Skeletal muscle tissue (tissue), 4 donors: ENCODE data around the gene MAPK8IP2. TPM values are rescaled to one million over a fixed set of nuclear protein-coding genes. Genes with fewer than 3 reads are reported as not detected.

Source experiments
- H3K27ac ChIP-seq: one replicate; pipeline ENCODE4 v1.7.0; 2013; ENCODE audit warnings: mild to moderate bottlenecking, low read depth, low read length, inconsistent platforms
- H3K27me3 ChIP-seq, 3 donors: one replicate each; pipeline ENCODE4 v1.7.0; 2013; ENCODE audit warnings: low read length in 3 of 3; ENCODE audit not compliant: control insufficient read depth in 3 of 3, insufficient read depth in 3 of 3
- H3K36me3 ChIP-seq, 3 donors: one replicate each; pipeline ENCODE4 v1.7.0; 2013; ENCODE audit warnings: low read length in 3 of 3; ENCODE audit not compliant: control insufficient read depth in 3 of 3, insufficient read depth in 3 of 3
- H3K4me1 ChIP-seq, 3 donors: one replicate each; pipeline ENCODE4 v1.7.0; 2013; ENCODE audit warnings: low read length in 3 of 3, mild to moderate bottlenecking in 3 of 3; ENCODE audit not compliant: control insufficient read depth in 3 of 3, insufficient read depth in 3 of 3
- H3K4me3 ChIP-seq, 3 donors: one replicate each; pipeline ENCODE4 v1.7.0; 2013; ENCODE audit warnings: low read length in 3 of 3
- H3K9ac ChIP-seq, 3 donors: one replicate each; pipeline ENCODE4 v1.7.0; 2013; ENCODE audit warnings: low read length in 3 of 3, mild to moderate bottlenecking in 3 of 3, moderate library complexity in 2 of 3, low read depth in 1 of 3
- H3K9me3 ChIP-seq, 3 donors: one replicate each; pipeline ENCODE4 v1.7.0; 2013; ENCODE audit warnings: low read length in 3 of 3; ENCODE audit not compliant: control insufficient read depth in 3 of 3
- total RNA-seq: library from RNA; depleted of rRNA; stranded (reverse); fragments of >200 nt; gene quantifications from one replicate; pipeline ENCODE4 v1.2.3, GENCODE V29; 2014
- donor health status: Osteomylitis.

MAPK8IP2 gene
- total RNA-seq, 1 donor from 2014 or later: 0.52 TPM

DNA sequence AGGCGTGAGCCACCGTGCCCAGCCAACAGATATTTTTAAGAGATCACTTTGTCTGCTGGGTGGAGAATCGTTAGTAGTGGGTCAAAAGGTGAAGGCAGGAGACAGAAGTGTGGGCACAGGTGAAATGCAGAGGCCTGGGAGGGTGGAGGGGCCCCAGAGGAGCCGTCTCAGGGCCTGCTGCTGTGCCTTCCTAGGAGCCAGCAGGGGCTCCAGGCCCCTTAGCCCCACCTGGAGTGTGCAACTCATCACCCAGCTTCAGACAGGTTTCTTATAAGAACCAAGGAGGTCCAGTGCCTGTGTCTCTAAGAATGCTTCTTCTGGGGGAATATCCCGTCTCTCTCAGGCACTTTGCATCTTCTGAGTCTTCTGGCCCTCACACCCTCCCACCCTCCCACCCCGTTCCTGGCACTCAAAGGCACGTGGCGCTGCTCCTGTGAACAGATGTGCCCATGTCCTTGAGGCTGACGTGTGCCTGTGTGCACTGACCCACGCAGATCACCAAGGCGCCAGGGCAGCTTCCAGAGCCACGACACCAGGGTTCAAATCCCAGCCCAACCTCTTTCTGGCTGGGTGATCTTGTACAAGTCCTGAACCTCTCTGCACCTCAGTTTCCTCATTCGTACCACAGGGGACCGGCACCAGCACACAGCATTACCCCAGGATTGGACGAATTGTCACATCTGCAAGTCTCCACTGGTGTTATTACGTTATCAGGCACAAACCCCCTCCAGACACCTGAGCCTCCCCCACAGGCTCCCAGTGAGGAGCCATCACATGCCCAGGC lies 23.9 kb downstream of the MAPK8IP2 start:
- Histone ChIP-seq H3K27me3 (peaks cover 0 to 13% (median 8%) of the 10 kb centered on the region in 3 donors), H3K9me3 (no peaks in the 10 kb centered on the region), H3K4me1 (peaks cover 35 to 54% (median 52%) of the 10 kb centered on the region in 3 donors), H3K27ac (no peak overlapping the region), H3K4me3 (no peak overlapping the region), H3K9ac (no peak overlapping the region), H3K36me3 (peaks cover 0 to 5% (median 3%) of the 10 kb centered on the region in 3 donors)

DNA sequence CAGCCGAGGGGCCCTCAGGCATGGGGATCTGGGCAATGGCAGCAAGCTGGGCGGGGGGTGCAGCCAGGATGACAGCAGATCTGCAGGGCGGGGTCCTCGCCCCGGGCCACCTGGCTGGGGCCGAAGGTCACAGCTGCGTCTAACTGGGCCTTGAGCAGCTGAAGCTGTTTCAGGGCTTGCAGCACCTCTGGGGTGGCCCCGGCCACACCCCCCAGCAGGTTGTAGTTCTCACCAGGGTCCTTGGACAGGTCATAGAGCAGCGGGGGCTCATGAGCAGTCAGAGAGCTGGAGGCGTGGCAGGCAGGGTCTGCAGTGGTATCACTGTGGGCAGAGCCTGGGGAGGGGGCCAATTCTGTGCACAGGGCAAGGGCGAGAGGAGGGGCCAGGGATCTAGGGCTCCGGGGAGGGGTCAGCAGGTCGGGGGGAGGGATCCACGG lies 24.6 kb downstream of the MAPK8IP2 start:
- Histone ChIP-seq H3K4me1 (peaks cover 30 to 49% (median 48%) of the 10 kb centered on the region in 3 donors), H3K27ac (no peak overlapping the region), H3K4me3 (no peak overlapping the region), H3K36me3 (peaks cover 0 to 5% (median 3%) of the 10 kb centered on the region in 3 donors), H3K9me3 (no peaks in the 10 kb centered on the region), H3K27me3 (peaks cover 0 to 10% (median 4%) of the 10 kb centered on the region in 3 donors), H3K9ac (no peak overlapping the region)

DNA sequence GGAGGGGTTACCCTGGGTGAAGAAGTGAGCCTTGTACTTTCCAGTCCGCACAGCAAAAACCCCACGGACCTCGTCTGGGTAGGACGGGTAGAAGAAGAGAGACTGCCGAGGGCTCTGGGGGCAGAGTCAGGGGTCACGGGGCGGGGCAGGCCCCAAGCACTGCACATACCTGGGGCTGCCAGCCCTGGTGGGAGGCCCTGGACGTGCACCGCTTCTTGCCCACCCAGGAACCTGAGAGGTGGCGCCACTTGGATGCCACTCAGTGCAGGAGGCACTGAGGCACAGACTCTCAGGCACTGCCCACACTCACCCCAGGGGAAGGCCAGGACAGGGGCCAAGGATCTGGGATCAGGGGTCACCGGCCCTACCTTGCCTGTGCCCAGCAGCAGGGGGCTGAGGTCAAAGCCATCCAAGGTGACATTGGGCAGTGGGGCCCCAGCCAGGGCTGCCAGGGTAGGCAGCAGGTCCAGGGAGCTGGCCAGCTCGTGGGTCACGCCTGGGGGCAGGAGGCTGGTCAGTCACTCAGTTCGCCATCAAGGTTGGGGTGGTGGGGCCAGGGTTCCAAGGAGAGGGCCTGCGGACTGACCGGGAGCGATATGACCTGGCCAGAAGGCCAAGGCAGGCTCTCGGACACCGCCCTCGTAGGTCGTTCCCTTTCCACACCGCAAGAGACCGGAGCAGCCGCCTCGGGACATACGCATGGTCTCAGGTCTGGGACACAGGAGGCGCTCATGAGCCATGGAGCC lies 25.1 kb downstream of the MAPK8IP2 start:
- Histone ChIP-seq H3K9me3 (no peaks in the 10 kb centered on the region), H3K4me3 (no peak overlapping the region), H3K27ac (no peak overlapping the region), H3K36me3 (peaks cover 0 to 5% (median 3%) of the 10 kb centered on the region in 3 donors), H3K27me3 (peaks cover 0 to 8% (median 3%) of the 10 kb centered on the region in 3 donors), H3K4me1 (peaks cover 27 to 47% (median 47%) of the 10 kb centered on the region in 3 donors), H3K9ac (no peak overlapping the region)

DNA sequence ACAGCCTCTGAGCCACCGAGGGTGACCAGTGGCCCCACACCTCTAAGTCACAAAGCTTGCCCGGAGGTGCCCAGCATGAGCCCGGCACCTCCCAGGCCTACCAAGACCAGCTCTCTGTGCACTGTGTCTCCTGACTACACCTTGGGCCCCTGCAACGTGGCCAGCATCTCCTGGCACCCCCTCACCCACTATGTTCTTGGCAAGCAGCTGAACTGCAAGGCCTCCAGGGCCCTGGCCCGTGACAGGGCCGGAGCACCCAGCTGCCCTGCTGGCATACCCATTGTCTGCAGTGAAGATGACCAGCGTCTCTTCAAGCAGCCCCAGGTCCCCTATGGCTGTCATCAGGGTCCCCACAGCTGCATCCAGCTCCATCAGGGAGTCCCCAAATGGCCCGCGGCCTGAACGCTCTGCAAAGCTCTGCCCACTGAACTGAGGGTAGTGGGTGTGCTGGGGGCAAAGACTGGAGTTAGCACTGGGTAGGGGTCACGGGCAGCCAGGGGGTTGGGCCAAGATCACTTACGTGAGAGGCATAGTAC lies 25.8 kb downstream of the MAPK8IP2 start:
- H3K4me3 ChIP-seq: no peak overlapping the region

DNA sequence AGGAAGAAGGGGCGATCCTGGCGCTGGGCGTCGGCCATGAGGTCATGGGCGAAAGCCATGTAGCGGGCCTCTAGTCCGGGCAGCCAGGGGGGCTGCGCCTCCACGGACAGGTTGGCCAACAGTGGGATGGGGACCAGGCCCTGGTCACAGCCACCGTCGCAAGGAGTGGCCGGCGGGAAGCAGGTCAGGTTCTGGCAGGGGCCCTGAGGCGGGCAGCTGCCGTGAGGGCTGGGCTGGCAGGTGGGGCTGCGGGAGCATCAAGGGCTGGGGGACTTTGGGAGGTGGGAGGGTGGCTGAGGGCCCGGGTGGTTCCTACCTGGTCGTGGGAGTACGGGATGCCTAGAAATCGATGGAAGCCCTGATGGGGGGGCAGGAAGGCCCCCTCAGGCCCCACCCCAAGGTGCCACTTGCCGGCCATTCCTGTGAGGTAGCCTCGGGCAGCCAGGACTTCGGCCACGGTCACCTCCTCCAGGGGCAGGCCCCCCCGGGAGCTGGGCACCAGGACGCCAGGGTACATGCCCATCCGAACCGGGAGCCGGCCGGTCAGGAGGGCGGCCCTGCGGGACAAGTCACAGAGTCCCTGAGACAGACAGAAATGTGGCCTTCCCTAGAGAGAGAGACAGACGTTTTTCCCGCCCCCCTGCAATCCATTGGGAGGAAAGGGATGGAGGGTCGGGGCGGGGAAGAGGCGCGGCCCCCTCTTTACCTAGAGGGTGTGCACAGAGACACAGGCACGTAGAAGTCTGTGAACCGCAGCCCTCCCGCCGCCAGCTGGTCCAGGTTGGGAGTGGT lies 26.5 kb downstream of the MAPK8IP2 start:
- H3K4me1 ChIP-seq: peaks cover 14 to 36% (median 35%) of the 10 kb centered on the region in 3 donors
- H3K36me3 ChIP-seq: peaks cover 0 to 5% (median 3%) of the 10 kb centered on the region in 3 donors
- H3K9ac ChIP-seq: peak overlapping the region; percentile 82 to 86 (median 86)
- H3K4me3 ChIP-seq: peak overlapping the region; percentile 74 to 84 (median 82)
- H3K9me3 ChIP-seq: no peaks in the 10 kb centered on the region
- H3K27me3 ChIP-seq: no peaks in the 10 kb centered on the region
- peak overlapping the region; percentile 58 for H3K27ac ChIP-seq

More for the DNA sequence above, 25.8 kb downstream of the MAPK8IP2 start:
- peaks cover 0 to 3% (median 0%) of the 10 kb centered on the region in 3 donors for H3K27me3 ChIP-seq
- peaks cover 20 to 42% (median 42%) of the 10 kb centered on the region in 3 donors for H3K4me1 ChIP-seq
- H3K9me3 ChIP-seq: no peaks in the 10 kb centered on the region
- H3K27ac ChIP-seq: no peak overlapping the region
- no peak overlapping the region for H3K9ac ChIP-seq
- peaks cover 0 to 5% (median 3%) of the 10 kb centered on the region in 3 donors for H3K36me3 ChIP-seq

DNA sequence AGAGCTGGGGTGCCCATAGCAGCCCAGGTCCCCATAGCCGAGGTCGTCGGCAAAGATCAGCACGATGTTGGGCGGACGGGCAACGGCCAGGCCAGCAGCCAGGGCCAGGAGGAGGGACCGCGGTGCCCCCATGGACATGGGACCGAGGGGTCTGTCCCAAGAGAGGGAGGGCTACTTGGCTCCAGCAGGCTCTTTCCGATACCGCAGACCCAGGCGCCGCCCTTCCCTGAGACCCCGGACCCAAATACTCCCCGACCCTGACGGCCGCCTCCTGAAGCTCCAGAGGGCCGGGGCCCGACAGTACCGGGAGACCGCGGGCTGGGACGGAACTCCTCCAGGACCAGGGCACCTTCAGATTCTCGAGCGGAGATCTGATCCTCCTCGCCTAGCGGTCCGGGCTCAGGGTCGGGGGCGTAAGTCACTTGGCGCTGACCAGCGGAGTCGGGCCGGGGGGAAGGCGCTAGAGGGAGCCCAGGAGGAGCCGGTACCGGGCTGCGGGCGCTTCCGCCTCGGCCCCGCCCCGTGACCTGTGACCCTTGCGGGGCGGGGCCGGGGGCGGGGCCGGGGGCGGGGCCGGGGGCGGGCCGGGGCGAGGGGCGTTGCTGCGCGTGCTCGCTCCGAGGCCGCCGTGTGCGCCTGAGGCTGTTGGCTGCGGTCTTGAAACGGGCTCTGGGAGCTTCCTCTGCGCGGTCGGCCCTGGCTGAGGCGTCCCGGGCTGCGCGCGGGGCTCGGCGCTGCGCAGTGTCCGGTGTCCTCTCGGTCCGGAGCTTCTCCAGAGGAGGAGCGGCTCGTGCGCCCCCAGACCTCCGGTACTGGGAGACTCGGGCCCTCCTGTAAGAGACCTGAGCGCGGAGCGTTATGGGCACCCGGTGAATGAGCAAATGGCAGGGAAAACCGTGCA lies 27.3 kb downstream of the MAPK8IP2 start, which contains the start of gene ARSA:
Gene ARSA (minus strand): TSS at position 511 of the 901 bp plus-strand sequence. CDS start 373 bp downstream, at position 138.
- H3K27ac ChIP-seq: peak within 1 kb of the TSS; percentile 58
- H3K36me3 ChIP-seq: peaks cover 0 to 5% (median 3%) of the 10 kb centered on the region in 3 donors
- H3K9ac ChIP-seq: peak within 1 kb of the TSS; percentile 86 to 98 (median 86)
- peaks cover 8 to 27% (median 27%) of the 10 kb centered on the region in 3 donors for H3K4me1 ChIP-seq
- no peaks in the 10 kb centered on the region for H3K27me3 ChIP-seq
- H3K9me3 ChIP-seq: no peaks in the 10 kb centered on the region
- H3K4me3 ChIP-seq: peak within 1 kb of the TSS; percentile 87 to 99 (median 97)

DNA sequence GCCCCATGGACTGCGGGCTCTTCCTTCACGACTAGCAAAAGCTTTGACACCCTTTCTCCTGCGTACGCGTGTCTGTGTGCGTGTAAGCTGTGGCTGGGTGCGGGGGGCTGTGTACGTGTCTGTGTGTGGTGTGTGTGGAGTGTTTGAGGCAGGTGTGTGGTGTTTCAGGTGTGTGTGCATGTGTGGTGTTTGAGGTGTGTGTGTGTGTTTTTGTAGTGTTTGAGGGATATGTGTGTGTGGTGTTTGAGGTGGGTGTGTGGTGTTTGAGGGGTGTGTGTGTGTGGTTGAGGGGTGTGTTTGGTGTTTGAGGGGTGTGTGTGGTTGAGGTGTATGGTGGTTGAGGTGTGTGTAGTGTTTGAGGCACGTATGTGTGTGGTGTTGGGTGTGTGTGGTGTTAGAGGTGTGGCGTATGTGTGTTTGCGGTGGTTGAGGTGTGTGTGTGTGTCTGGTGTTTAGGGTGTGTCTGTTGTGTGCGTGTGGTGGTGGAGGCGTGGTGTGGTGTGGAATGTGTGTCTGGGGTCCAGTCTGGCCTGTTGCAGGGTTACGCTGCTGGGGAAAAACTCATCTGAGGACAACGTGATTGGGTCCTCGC lies 28.0 kb downstream of the MAPK8IP2 start:
- peaks cover 0 to 5% (median 3%) of the 10 kb centered on the region in 3 donors for H3K36me3 ChIP-seq
- H3K27me3 ChIP-seq: peaks cover 0 to under 1% (median 0%) of the 10 kb centered on the region in 3 donors
- H3K27ac ChIP-seq: peak overlapping the region; percentile 33
- peak overlapping the region; percentile 87 to 99 (median 97) for H3K4me3 ChIP-seq
- no peaks in the 10 kb centered on the region for H3K9me3 ChIP-seq
- peaks cover 8 to 24% (median 23%) of the 10 kb centered on the region in 3 donors for H3K4me1 ChIP-seq
- peak overlapping the region; percentile 84 to 98 (median 86) for H3K9ac ChIP-seq

DNA sequence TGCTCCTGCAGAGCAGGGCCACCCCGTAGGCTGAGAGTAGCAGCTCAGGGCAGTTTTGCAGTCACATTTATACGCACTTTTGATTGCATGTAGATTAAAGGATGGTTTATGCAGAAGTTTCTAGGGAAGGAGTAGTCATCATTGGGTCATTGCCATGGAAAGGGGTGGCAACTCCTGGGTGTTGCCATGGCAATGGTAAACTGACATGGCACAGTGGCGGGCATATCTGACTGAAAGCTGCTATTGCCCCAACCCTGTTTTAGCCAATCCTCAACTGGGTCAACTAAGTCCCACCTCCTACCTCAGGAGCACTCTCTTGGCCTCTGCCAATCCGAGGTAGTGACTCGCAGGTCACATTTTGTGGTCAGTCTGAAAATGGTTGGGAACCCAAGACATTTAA lies 29.8 kb downstream of the MAPK8IP2 start:
- peaks cover 0 to 3% (median 0%) of the 10 kb centered on the region in 3 donors for H3K27me3 ChIP-seq
- peaks cover 8 to 24% (median 23%) of the 10 kb centered on the region in 3 donors for H3K4me1 ChIP-seq
- peaks cover 0 to 4% (median 0%) of the 10 kb centered on the region in 3 donors for H3K36me3 ChIP-seq
- no peak overlapping the region for H3K27ac ChIP-seq
- no peaks in the 10 kb centered on the region for H3K9me3 ChIP-seq
- no peak overlapping the region for H3K9ac ChIP-seq
- no peak overlapping the region for H3K4me3 ChIP-seq
